K562 (cell line): ENCODE results near the gene TMEM163. TPM values are rescaled to one million over a fixed set of nuclear protein-coding genes. Genes with fewer than 3 reads are reported as not detected.

Source experiments
- ATAC-seq: fragments of 200-7000 bp; cut with Tn5 transposase; 3 replicates; pipeline ENCODE4 v1.9.1; 2020; ENCODE audit warnings: moderate library complexity
- BruUV-seq: library from RNA; stranded (reverse); fragments of 400-500 nt; replicated peaks from 2 replicates; lab custom pipeline; 2021; lab: Mats Ljungman, UMichigan
- CTCF ChIA-PET: fragments of 300-600 bp; formaldehyde crosslinking; extraction: SDS; loops from one replicate; lab custom pipeline; 2021; ENCODE audit warnings: low intra/inter-chr PET ratio; lab: Yijun Ruan, JAX
- POLR2A ChIA-PET: fragments of 300-600, 350-650 bp; sonication (Branson Sonifier 250); formaldehyde crosslinking; extraction: SDS; loops from one replicate; lab custom pipeline; 2021; ENCODE audit warnings: antibody characterized with exemption, inconsistent platforms; lab: Yijun Ruan, JAX
- DNase-seq, 4 experiments: peaks; one replicate each; pipeline versions ENCODE4 v3.0.0 to v3.0.0-alpha.2; 2011 to 2018; ENCODE audit warnings: low spot score in 3 of 4, mixed read lengths in 3 of 4; ENCODE audit errors: extremely low read depth in 1 of 4
- FAIRE-seq: peaks from 2 replicates; lab custom pipeline; 2011; peaks lifted over from hg19 to GRCh38; lab: Jason Lieb, UNC
- H2AFZ ChIP-seq: 2 replicates; pipeline ENCODE4 v1.6.0; 2011; ENCODE audit warnings: low read depth, low read length, control low read depth, inconsistent platforms
- H3K27ac ChIP-seq: fragments of 200-600 bp; 3 replicates; pipeline ENCODE4 v1.8.0; 2011; ENCODE audit warnings: low read depth, mild to moderate bottlenecking, control low read depth, inconsistent platforms, low read length, moderate library complexity, mixed read lengths; ENCODE audit errors: extremely low read depth
- H3K27me3 ChIP-seq, 2 experiments: fragments of 300-600 bp in 1 of 2; 2 replicates in 1 of 2; 3 replicates in 1 of 2; pipeline versions ENCODE4 v1.6.0 to v1.8.0; 2011; ENCODE audit warnings: inconsistent platforms in 2 of 2, low read length in 2 of 2, mild to moderate bottlenecking in 1 of 2, mixed read lengths in 1 of 2, moderate library complexity in 1 of 2; ENCODE audit not compliant: control insufficient read depth in 2 of 2, insufficient read depth in 2 of 2
- H3K36me3 ChIP-seq: fragments of 300-600 bp; 3 replicates; pipeline ENCODE4 v1.8.0; 2011; ENCODE audit warnings: mild to moderate bottlenecking, low read length, inconsistent platforms; ENCODE audit not compliant: control insufficient read depth, insufficient read depth
- H3K4me1 ChIP-seq, 2 experiments: fragments of 200-600 bp in 1 of 2; replicated peaks in 1 of 2; 2 replicates in 1 of 2; 3 replicates in 1 of 2; pipeline versions ENCODE4 v1.5.1 to v1.8.0; 2011; ENCODE audit warnings: inconsistent platforms in 2 of 2, low read length in 2 of 2, mild to moderate bottlenecking in 1 of 2, mixed read lengths in 1 of 2, moderate library complexity in 1 of 2; ENCODE audit not compliant: control insufficient read depth in 2 of 2, insufficient read depth in 2 of 2
- H3K4me2 ChIP-seq: 2 replicates; pipeline ENCODE4 v1.6.1; 2011; ENCODE audit warnings: low read length, control low read depth, inconsistent platforms, mixed read lengths; ENCODE audit not compliant: insufficient read depth
- H3K4me3 ChIP-seq: fragments of 200-600 bp; sonication (generic), shearing (Covaris generic); 2 replicates; pipeline ENCODE4 v1.5.1; 2016; ENCODE audit warnings: control low read depth, inconsistent platforms
- H3K79me2 ChIP-seq: fragments of 200-600 bp; 3 replicates; pipeline ENCODE4 v1.8.0; 2011; ENCODE audit warnings: low read length, inconsistent platforms; ENCODE audit not compliant: control insufficient read depth, insufficient read depth
- H3K9ac ChIP-seq, 2 experiments: 2 replicates each; pipeline versions ENCODE4 v1.6.0 to v1.6.1; 2011; ENCODE audit warnings: low read depth in 2 of 2, low read length in 2 of 2, control low read depth in 1 of 2, inconsistent platforms in 1 of 2, mild to moderate bottlenecking in 1 of 2, mixed read lengths in 1 of 2; ENCODE audit not compliant: insufficient read depth in 1 of 2
- H3K9me1 ChIP-seq: one replicate; pipeline ENCODE4 v1.6.0; 2011; ENCODE audit warnings: inconsistent platforms, mild to moderate bottlenecking, low read length, moderate library complexity; ENCODE audit not compliant: control insufficient read depth, insufficient read depth
- H3K9me3 ChIP-seq: replicated peaks from 2 replicates; pipeline ENCODE4 v1.5.1; 2011; ENCODE audit warnings: low read depth, low read length, inconsistent platforms; ENCODE audit not compliant: control insufficient read depth, insufficient read depth
- H4K20me1 ChIP-seq: replicated peaks from 2 replicates; pipeline ENCODE4 v1.6.1; 2011; ENCODE audit warnings: low read length, inconsistent platforms, mixed read lengths; ENCODE audit not compliant: control insufficient read depth, insufficient read depth
- CBFA2T3 ChIP-seq: fragments of 450-650 bp; IDR thresholded peaks from 2 replicates; pipeline ENCODE4 v1.6.1; 2017
- CTBP1 ChIP-seq: fragments of 450-650 bp; IDR thresholded peaks from 2 replicates; pipeline ENCODE4 v1.6.1; 2016; ENCODE audit warnings: borderline replicate concordance
- FUS ChIP-seq: fragments of 200-400 bp; formaldehyde crosslinking; optimal IDR thresholded peaks from 2 replicates; pipeline ENCODE3; 2017; ENCODE audit warnings: low read depth, low read length
- MECOM ChIP-seq: fragments of 250-450 bp; sonication (Bioruptor Pico); IDR thresholded peaks from 2 replicates; pipeline ENCODE4 v1.8.0; 2022; ENCODE audit warnings: inconsistent platforms
- NFXL1 ChIP-seq: fragments of 450-650 bp; formaldehyde crosslinking; IDR thresholded peaks from 2 replicates; pipeline ENCODE4 v1.4.0; 2021; ENCODE audit warnings: mild to moderate bottlenecking
- NR1H2 ChIP-seq: sonication (generic); formaldehyde crosslinking; IDR thresholded peaks from 2 replicates; pipeline ENCODE4 v1.4.0; 2020; ENCODE audit warnings: mild to moderate bottlenecking, missing genetic modification reagents
- SRSF1 ChIP-seq: fragments of 200-400 bp; formaldehyde crosslinking; IDR thresholded peaks from 2 replicates; pipeline ENCODE4 v1.6.1; 2017; ENCODE audit warnings: mild to moderate bottlenecking, low read depth, low read length, moderate library complexity
- TAL1 ChIP-seq: fragments of 450-650 bp; IDR thresholded peaks from 2 replicates; pipeline ENCODE4 v1.6.1; 2016; ENCODE audit warnings: mild to moderate bottlenecking
- TEAD1 ChIP-seq, 2 experiments: fragments of 450-650 bp in 1 of 2; sonication (generic) in 1 of 2; formaldehyde crosslinking; IDR thresholded peaks; 2 replicates each; pipeline versions ENCODE4 v1.4.0 to v1.8.0; 2020 to 2022; ENCODE audit warnings: mild to moderate bottlenecking in 2 of 2, missing genetic modification reagents in 1 of 2
- TRIM24 ChIP-seq, 2 experiments: fragments of 450-650 bp; IDR thresholded peaks; 2 replicates each; pipeline ENCODE4 v1.6.1; 2016
- ZEB2 ChIP-seq: fragments of 450-650 bp; IDR thresholded peaks from 2 replicates; pipeline ENCODE4 v1.6.1; 2016
- ZNF274 ChIP-seq: IDR thresholded peaks from 2 replicates; pipeline ENCODE4 v1.6.1; 2011; ENCODE audit warnings: low read depth, mild to moderate bottlenecking, low read length, moderate library complexity, borderline replicate concordance
- ZNF384 ChIP-seq: IDR thresholded peaks from 2 replicates; pipeline ENCODE4 v1.6.1; 2012; ENCODE audit warnings: low read depth, low read length, improper control_type of control experiment
- ZNF408 ChIP-seq: fragments of 250-450 bp; sonication (Bioruptor Pico); IDR thresholded peaks from 2 replicates; pipeline ENCODE4 v1.4.0; 2020; ENCODE audit warnings: low read depth, mild to moderate bottlenecking, moderate library complexity
- ZNF584 ChIP-seq: fragments of 200-800 bp; sonication (Bioruptor generic); IDR thresholded peaks from 2 replicates; pipeline ENCODE4 v1.6.1; 2016; ENCODE audit warnings: low read depth, mild to moderate bottlenecking, missing genetic modification characterization, missing compliant biosample characterization
- ZNF75A ChIP-seq: fragments of 450-650 bp; formaldehyde crosslinking; IDR thresholded peaks from 2 replicates; pipeline ENCODE4 v1.4.0; 2020; ENCODE audit warnings: mild to moderate bottlenecking
- WGBS: fragments of 100-300 bp; shearing (Covaris generic); methylation state at CpG from one replicate; pipeline ENCODE4 v1.1.6; 2016; ENCODE audit warnings: low coverage, mixed read lengths; ENCODE audit not compliant: insufficient coverage; ENCODE audit errors: missing lambda C conversion rate; 5-methylcytosine and 5-hydroxymethylcytosine counted together
- in situ Hi-C: fragments of 300-500 bp; cut with MboI; formaldehyde crosslinking; loops from 4 replicates; pipeline ENCODE4 v1.15.0; 2018; ENCODE audit warnings: inconsistent platforms, mixed read lengths
- intact Hi-C: fragments of 100-400 bp; cut with micrococcal nuclease; formaldehyde crosslinking; loops from 2 replicates; pipeline ENCODE4 v1.14.2; 2022
- polyA plus RNA-seq, 8 experiments: library from polyadenylated mRNA; depleted of rRNA in 4 of 8; stranded (reverse) in 5 of 8; unstranded in 3 of 8; fragments of >200 nt; fragmentation: Nextera tagmentation in 2 of 8; fragmentation: Illumina TruSeq in 1 of 8; extraction: Ambion mirVana in 2 of 8; extraction: Trizol in 1 of 8; gene quantifications; 2 replicates each; pipeline versions ENCODE4 v1.2.1 to v1.2.3, GENCODE V29; 2011 to 2014; ENCODE audit warnings: inconsistent platforms in 1 of 8, missing spikeins in 1 of 8
- total RNA-seq, 7 experiments: library from RNA; depleted of rRNA in 6 of 7; stranded (reverse); fragments of >200 nt in 6 of 7; fragmentation: Illumina TruSeq in 2 of 7; extraction: Trizol in 2 of 7; gene quantifications; 2 replicates each; pipeline versions ENCODE4 v1.2.1 to v1.2.3, GENCODE V29; 2011 to 2021; ENCODE audit warnings: low replicate concordance in 1 of 7
- TF ChIP-seq, protein P1 (sequence below): IDR thresholded peaks from 2 replicates; pipeline ENCODE4 v1.6.1; 2016; ENCODE audit warnings: missing genetic modification characterization, missing compliant biosample characterization
- TF ChIP-seq, protein P2 (sequence below), 2 experiments: IDR thresholded peaks in 1 of 2; conservative IDR thresholded peaks in 1 of 2; 2 replicates each; pipeline ENCODE4 v1.6.1; 2016; ENCODE audit warnings: low read depth in 2 of 2, mild to moderate bottlenecking in 1 of 2, missing compliant biosample characterization in 1 of 2, missing genetic modification characterization in 1 of 2, moderate library complexity in 1 of 2

TMEM163 gene
- total and polyA plus RNA-seq, 9 of the 15 experiments (the other 6 are each of a cell fraction or from before 2014, with no cell fraction given), result 0.04 to 0.68 (median 0.16) TPM; not detected in 3

DNA sequence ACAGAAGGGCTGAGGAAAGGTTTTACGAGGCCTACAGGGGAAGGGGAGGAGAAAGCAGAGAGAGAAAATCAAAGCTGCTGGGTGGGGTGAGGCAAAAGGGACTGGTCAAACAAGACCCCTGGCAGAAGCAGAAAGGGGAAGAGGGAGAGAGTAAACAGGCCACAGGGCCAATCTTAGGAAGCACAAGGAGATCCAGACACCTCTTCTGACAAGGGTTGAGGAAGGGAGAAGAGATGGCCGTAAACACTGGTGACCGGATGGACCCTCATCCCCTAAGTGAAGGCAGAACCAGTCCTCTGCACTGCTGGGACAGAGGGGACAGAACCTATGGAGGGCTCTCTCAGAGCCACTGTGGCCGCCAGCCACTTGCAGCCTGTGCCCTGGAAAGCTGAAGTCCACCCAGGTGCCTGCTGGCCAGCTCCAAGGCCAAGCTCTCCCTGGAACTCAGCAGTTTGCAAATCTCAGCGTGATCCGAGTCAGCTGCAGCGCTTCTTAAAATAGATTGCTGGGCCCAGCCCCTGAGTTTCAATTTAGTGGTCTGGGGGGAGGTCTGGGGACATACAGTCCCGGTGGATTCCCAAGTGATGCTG, 108.8 kb downstream of the TMEM163 start:
- Histone ChIP-seq H3K9me3 (no peaks in the 10 kb centered on the region), H2AFZ (no peak overlapping the region), H3K4me3 (no peak overlapping the region), H3K36me3 (no peaks in the 10 kb centered on the region), H3K9ac (no peak overlapping the region), H3K9me1 (no peaks in the 10 kb centered on the region), H3K27me3 (peaks cover 5 to 11% of the 10 kb centered on the region in 2 experiments; a peak in 3 of 5 replicates), H3K79me2 (no peaks in the 10 kb centered on the region), H3K4me2 (no peak overlapping the region), H3K27ac (no peak overlapping the region), H3K4me1 (no peaks in the 10 kb centered on the region), H4K20me1 (no peaks in the 10 kb centered on the region)
- TF ChIP-seq FUS, result no peak
- TF ChIP-seq NFXL1 (CRISPR knock-in tag), result no peak
- no peak for TF ChIP-seq TEAD1 (CRISPR knock-in tag; IDR thresholded peaks at IDR 0.05)
- TF ChIP-seq MECOM (CRISPR knock-in tag), result no peak
- TF ChIP-seq, protein P1, sequence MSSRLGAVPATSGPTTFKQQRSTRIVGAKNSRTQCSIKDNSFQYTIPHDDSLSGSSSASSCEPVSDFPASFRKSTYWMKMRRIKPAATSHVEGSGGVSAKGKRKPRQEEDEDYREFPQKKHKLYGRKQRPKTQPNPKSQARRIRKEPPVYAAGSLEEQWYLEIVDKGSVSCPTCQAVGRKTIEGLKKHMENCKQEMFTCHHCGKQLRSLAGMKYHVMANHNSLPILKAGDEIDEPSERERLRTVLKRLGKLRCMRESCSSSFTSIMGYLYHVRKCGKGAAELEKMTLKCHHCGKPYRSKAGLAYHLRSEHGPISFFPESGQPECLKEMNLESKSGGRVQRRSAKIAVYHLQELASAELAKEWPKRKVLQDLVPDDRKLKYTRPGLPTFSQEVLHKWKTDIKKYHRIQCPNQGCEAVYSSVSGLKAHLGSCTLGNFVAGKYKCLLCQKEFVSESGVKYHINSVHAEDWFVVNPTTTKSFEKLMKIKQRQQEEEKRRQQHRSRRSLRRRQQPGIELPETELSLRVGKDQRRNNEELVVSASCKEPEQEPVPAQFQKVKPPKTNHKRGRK (tag), result no peak
- no peak for TF ChIP-seq ZEB2
- no peak for TF ChIP-seq CBFA2T3
- no peak for TF ChIP-seq ZNF384
- TF ChIP-seq ZNF75A (CRISPR knock-in tag), result no peak
- TF ChIP-seq, protein P2, sequence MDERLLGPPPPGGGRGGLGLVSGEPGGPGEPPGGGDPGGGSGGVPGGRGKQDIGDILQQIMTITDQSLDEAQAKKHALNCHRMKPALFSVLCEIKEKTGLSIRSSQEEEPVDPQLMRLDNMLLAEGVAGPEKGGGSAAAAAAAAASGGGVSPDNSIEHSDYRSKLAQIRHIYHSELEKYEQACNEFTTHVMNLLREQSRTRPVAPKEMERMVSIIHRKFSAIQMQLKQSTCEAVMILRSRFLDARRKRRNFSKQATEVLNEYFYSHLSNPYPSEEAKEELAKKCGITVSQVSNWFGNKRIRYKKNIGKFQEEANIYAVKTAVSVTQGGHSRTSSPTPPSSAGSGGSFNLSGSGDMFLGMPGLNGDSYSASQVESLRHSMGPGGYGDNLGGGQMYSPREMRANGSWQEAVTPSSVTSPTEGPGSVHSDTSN (CRISPR knock-in tag; IDR thresholded peaks at IDR 0.05; ENCODE audit: low read depth), result no peak
- TF ChIP-seq, protein P2 (tag; conservative IDR thresholded peaks at IDR 0.05; ENCODE audit: low read depth), result no peak
- no peak for TF ChIP-seq SRSF1
- TF ChIP-seq ZNF274, result no peak
- TF ChIP-seq ZNF408, result no peak
- TF ChIP-seq TRIM24 (IDR thresholded peaks at IDR 0.05), result no peak
- no peak for TF ChIP-seq ZNF584
- TF ChIP-seq CTBP1, result no peak
- no peak for TF ChIP-seq TAL1
- TF ChIP-seq NR1H2 (CRISPR knock-in tag), result no peak
- WGBS, result 6% methylated on average over 8 of the region's 8 CpGs
- no peak; the same call in 2 of the 3 replicates for ATAC-seq
- no peak for DNase-seq
- BruUV-seq, result no TSS peak
- FAIRE-seq, result no peak
- ChIA-PET CTCF (interaction anchor here (0.7 kb wide), 1 partner anchor 1290 kb away, joined by 3 read pairs; no protein-coding TSS in a partner anchor), POLR2A (no interaction called here)
- intact Hi-C loops, result no loop called here
- in situ Hi-C loops, result no loop called here
